Measurements from ENCODE around the gene LAPTM5. TPM values are rescaled to one million over a fixed set of nuclear protein-coding genes. Genes with fewer than 3 reads are reported as not detected.

The LAPTM5 gene
- total and polyA plus RNA-seq, 2 donors (not counting 1 experiment from before 2014, with no cell fraction given) = 1,384 to 1,519 TPM

GRCh38 chr1:30750731-30751291 lies 6.8 kb downstream of the LAPTM5 start:
- peak; percentile 94 for DNase-seq
- ChIA-PET POLR2A (interaction anchor here (0.6 to 10.3 kb wide), 6 partner anchors 10 to 159 kb away, joined by 4 to 57 read pairs (median 14); no protein-coding TSS in a partner anchor), CTCF (interaction anchor here (0.7 to 38.6 kb wide), 5 partner anchors 3 to 52 kb away, joined by 3 to 769 read pairs (median 312); partner anchors contain the start of genes LAPTM5 and MATN1)
- H3K36me3 ChIP-seq (replicated peaks in 1 of 2; ENCODE audit: control extremely low read depth in 1 of 2, control insufficient read depth in 1 of 2, extremely low read depth in 1 of 2, insufficient read depth in 2 of 2, low read length in 1 of 2) = peaks cover 0 to 81% of the 10 kb centered on the region in 2 experiments
- Mint-ChIP-seq H3K9me3 (ENCODE audit: insufficient read depth) (no peaks in the 10 kb centered on the region), H3K4me3 (peak overlapping the region; percentile 89), H3K27me3 (no peaks in the 10 kb centered on the region), H3K4me1 (peaks cover 91% of the 10 kb centered on the region), H3K27ac (peak overlapping the region; percentile 97)
- H3K79me2 ChIP-seq (ENCODE audit: control insufficient read depth, insufficient read depth, low read length) = peaks cover 100% of the 10 kb centered on the region
- 5% methylated on average over 10 of the region's 10 CpGs for WGBS (ENCODE audit: insufficient coverage)
- intact Hi-C loops (cut with micrococcal nuclease) = loop anchor here (1.0 kb wide), 1 partner anchor 11 kb away; no protein-coding TSS in a partner anchor
- no peaks in the 10 kb centered on the region for H3K9me3 ChIP-seq (ENCODE audit: control extremely low read depth in 1 of 3, control insufficient read depth in 2 of 3, insufficient read depth in 1 of 3, low read length in 2 of 3)
- TF ChIP-seq EZH2 (IDR thresholded peaks at IDR 0.05; ENCODE audit: borderline replicate concordance, insufficient read depth, low read depth, low read length, poor library complexity, severe bottlenecking) = no peak
- TF ChIP-seq CTCF (IDR thresholded peaks at IDR 0.05) = no peak
- peak overlapping the region; percentile 94 for H3K4me2 ChIP-seq (replicated peaks; ENCODE audit: low read depth, low read length, poor library complexity, severe bottlenecking)
- ATAC-seq (ENCODE audit: low read depth) = peak; percentile 53
- H3K9ac ChIP-seq (ENCODE audit: low read length) = peak overlapping the region; percentile 98
- peaks cover 80 to 100% of the 10 kb centered on the region in 2 donors for H3K4me1 ChIP-seq (ENCODE audit: control insufficient read depth in 2 of 2, insufficient read depth in 2 of 2, low read length in 2 of 2)
- H4K20me1 ChIP-seq (ENCODE audit: control insufficient read depth, insufficient read depth, low read length, poor library complexity, severe bottlenecking) = peaks cover 58% of the 10 kb centered on the region
- peak overlapping the region in 4 of 5 experiments; percentile 44 to 96 (median 48) for H3K4me3 ChIP-seq (ENCODE audit: control extremely low read depth in 1 of 5, extremely low read depth in 1 of 5, insufficient read depth in 1 of 5, low read depth in 2 of 5, low read length in 4 of 5)
- H3K27ac ChIP-seq (ENCODE audit: low read length in 2 of 2) = peak overlapping the region; percentile 98 to 100
- H2AFZ ChIP-seq (ENCODE audit: insufficient read depth, low read depth, low read length, poor library complexity, severe bottlenecking) = no peak overlapping the region
- no peaks in the 10 kb centered on the region for H3K27me3 ChIP-seq (replicated peaks in 1 of 4; ENCODE audit: control extremely low read depth in 1 of 4, control insufficient read depth in 3 of 4, insufficient read depth in 4 of 4, low read length in 3 of 4)

Data from B cell (primary cell).